NT2/D1 (cell line): ENCODE measurements around the gene NRIP1.

Experiments used
- SUZ12 ChIP-seq: IDR thresholded peaks from 2 replicates; pipeline ENCODE4 v1.6.1; 2011; ENCODE audit not compliant: insufficient read length, insufficient read depth; ENCODE audit errors: extremely low read depth
- YY1 ChIP-seq: IDR thresholded peaks from 2 replicates; pipeline ENCODE4 v1.6.1; 2011; ENCODE audit not compliant: insufficient read length, insufficient read depth
- ZNF274 ChIP-seq: IDR thresholded peaks from 2 replicates; pipeline ENCODE4 v1.6.1; 2011; ENCODE audit warnings: mild to moderate bottlenecking, low read depth, low read length

- TF ChIP-seq YY1: no peak
- TF ChIP-seq ZNF274: no peak
- TF ChIP-seq SUZ12: no peak
Measured at GRCh38 chr21:15023776-15024175, 41.0 kb downstream of the NRIP1 start.
